Erythroblast (primary cell): ENCODE measurements around the gene MLXIPL.
"Not testable (repeated sequence)": the region's sequence is repeated elsewhere in the genome, so short reads cannot be mapped to it uniquely, and the experiment has no call there.

Experiments
- DNase-seq, 2 experiments: peaks; one replicate each; lab custom pipeline; 2025; lab: John Stamatoyannopoulos, UW
- GATA1 ChIP-seq: IDR thresholded peaks from 2 replicates; pipeline ENCODE4 v1.6.1; 2011; ENCODE audit warnings: low read depth, mild to moderate bottlenecking, control low read depth, low read length, moderate library complexity
- POLR2A ChIP-seq: IDR thresholded peaks from 2 replicates; pipeline ENCODE4 v1.6.1; 2011; ENCODE audit warnings: mild to moderate bottlenecking, low read length

Gene MLXIPL

GRCh38 chr7:73612598-73613269 is 11.6 kb downstream of the MLXIPL start:
- DNase-seq, result peak; percentile 36 to 74

DNA sequence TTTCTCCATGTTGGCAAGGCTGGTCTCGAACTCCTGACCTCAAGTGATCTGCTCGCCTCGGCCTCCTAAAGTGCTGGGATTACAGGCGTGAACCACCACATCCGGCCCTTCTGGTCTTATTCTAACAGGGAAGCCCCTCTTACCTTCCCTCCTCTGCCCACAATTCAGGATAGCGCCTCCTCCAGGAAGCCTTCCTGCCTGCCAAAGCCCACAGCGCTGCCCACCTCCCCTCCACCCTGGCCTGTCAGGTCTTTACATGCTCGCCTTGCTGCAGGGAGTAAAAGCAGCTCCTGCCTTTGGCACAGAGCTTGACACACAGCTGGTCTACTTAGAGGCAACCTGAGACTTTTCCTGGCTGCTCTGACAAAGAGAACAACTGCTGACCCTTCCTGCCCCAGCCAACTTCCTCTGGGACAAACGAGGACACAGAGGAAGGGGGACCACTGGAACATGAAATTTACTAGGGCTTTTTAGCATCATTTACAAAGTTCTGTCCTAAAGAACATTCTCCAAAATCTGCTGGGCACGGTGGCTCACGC is 13.2 kb downstream of the MLXIPL start:
- TF ChIP-seq GATA1 (no peak), POLR2A (no peak)
- no peak for DNase-seq

More at GRCh38 chr7:73612598-73613269, 11.6 kb downstream of the MLXIPL start:
- TF ChIP-seq GATA1 (no peak), POLR2A (no peak)

GRCh38 chr7:73610105-73610504 is 14.2 kb downstream of the MLXIPL start:
- no peak for TF ChIP-seq GATA1
- no peak for TF ChIP-seq POLR2A
- DNase-seq, result no peak

DNA sequence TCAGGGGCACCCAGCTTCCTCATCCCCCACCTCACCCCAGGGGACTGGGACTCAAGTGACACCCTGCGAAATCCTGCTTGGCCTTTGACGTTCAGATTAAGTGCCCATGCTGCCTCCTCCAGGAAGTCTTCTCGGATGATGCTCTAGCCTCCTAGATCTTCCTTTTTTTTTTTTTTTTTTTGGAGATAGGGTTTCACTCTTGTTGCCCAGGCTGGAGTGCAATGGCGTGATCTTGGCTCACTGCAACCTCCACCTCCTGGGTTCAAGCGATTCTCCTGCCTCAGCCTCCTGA is 16.7 kb downstream of the MLXIPL start:
- DNase-seq, result not testable (repeated sequence)

DNA sequence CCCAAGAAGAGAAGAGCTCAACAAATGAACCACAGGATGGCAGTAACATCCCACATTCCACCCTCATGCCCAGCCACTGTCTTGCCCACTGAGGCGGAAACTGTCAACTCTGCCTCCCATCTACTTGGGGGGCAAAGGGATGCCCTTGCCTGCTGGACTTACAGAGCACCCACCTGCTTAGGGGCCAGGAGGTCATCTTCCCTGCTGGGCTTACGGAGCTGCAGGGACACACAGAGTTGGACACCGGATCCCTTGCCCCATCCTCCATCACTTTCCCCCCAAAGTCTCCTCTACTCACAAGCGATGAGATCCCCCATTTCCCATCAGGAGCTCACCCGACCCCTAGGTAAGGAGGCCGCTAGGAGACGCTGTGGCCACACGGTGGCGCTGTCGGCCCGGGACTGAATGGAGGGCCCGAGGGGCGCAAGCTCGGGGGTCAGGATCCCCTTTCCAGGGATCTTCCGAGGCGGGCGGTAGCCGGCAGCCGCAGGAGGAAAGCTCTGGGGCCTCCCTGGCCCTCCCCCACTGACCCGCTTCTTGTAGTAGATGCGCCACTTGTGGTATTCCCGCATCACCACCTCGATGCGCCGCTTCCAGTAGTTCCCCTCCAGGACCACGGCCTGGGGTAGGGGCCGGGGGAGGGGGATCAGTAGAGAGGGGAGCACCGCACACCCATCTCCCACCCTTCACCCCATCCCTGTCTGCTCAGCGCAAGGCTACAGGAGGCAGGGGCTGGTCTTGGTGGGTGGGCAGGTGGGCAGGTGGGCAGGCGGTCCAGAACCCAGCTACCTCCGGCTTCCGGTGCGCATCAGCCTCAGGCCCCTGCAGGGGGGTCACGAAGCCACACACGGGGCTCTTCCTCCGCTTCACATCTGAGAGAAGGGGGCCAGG is 17.3 kb downstream of the MLXIPL start:
- TF ChIP-seq POLR2A, result no peak
- DNase-seq, result peak; percentile 49 to 76

- DNase-seq, result no peak
- TF ChIP-seq GATA1 (no peak), POLR2A (no peak)
Observed at GRCh38 chr7:73605601-73606220, 18.6 kb downstream of the MLXIPL start.

- TF ChIP-seq POLR2A, result no peak
- no peak for TF ChIP-seq GATA1
- no peak for DNase-seq
Observed at GRCh38 chr7:73602721-73603651, 21.3 kb downstream of the MLXIPL start.

GRCh38 chr7:73599916-73600315 is 24.4 kb downstream of the MLXIPL start:
- no peak for TF ChIP-seq GATA1
- no peak for TF ChIP-seq POLR2A
- DNase-seq, result no peak

- TF ChIP-seq POLR2A (no peak), GATA1 (no peak)
- no peak for DNase-seq
Observed at GRCh38 chr7:73599151-73599882, 25.0 kb downstream of the MLXIPL start.

DNA sequence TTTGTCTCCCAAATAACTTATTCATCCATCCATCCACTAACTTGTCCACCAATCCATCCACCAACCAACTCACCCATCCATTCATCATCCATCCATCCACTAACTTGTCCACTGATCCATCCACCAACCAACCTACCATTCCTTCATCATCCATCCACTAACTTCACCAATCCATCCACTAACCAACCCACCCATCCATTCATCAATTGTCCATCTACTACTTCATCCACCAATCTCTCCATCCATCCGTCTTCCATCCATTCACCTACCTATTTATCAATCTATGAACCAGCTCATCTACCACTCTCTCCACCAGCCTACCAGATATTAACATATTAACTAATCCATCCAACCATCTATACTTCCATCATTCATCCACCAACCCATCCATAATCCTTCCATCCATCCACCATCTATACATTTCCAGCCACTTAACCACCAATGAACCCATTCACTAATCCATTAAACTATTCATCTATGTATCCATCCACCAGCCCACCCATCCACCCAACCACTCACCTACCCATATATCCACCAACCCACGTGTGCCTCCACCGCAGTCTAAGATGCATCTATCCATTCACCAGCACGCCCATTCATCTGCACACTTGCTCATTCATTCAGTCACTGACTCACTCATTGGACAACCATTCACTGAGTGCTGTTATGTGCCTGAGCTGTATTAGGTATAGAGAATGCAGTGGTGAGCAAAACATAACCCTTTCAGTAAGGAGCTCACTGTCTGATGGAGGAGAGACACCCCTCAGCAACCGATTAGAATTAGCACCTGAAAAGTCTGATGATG is 26.1 kb downstream of the MLXIPL start:
- TF ChIP-seq POLR2A, result no peak
- DNase-seq, result no peak

- DNase-seq, result no peak
- no peak for TF ChIP-seq GATA1
- no peak for TF ChIP-seq POLR2A
Observed at GRCh38 chr7:73596191-73597065, 27.9 kb downstream of the MLXIPL start.
